SK-N-SH treated with all-trans-retinoic acid at 6 μM for 48 hours (cell line): ENCODE data around the gene LAG3.

Experiments used
- ATAC-seq: fragments of 200-7000 bp; cut with Tn5 transposase; 3 replicates; pipeline ENCODE4 v1.9.1; 2020; ENCODE audit warnings: mild to moderate bottlenecking, moderate library complexity
- ARNTL ChIP-seq: fragments of 450-650 bp; formaldehyde crosslinking; IDR thresholded peaks from 2 replicates; pipeline ENCODE4 v1.5.0; 2020; ENCODE audit warnings: low read depth, mild to moderate bottlenecking, moderate library complexity, borderline replicate concordance
- BACH2 ChIP-seq: fragments of 250-450 bp; sonication (Bioruptor Pico); IDR thresholded peaks from 2 replicates; pipeline ENCODE4 v1.9.0; 2021; ENCODE audit warnings: mild to moderate bottlenecking, borderline replicate concordance
- CREB5 ChIP-seq: fragments of 250-450 bp; sonication (Bioruptor Pico); IDR thresholded peaks from 2 replicates; pipeline ENCODE4 v1.5.1; 2020; ENCODE audit warnings: low read depth, mild to moderate bottlenecking, moderate library complexity
- CSDC2 ChIP-seq: fragments of 250-450 bp; sonication (Bioruptor Pico); IDR thresholded peaks from 2 replicates; pipeline ENCODE4 v1.5.0; 2020; ENCODE audit warnings: mild to moderate bottlenecking, moderate library complexity
- CSRNP3 ChIP-seq: fragments of 250-450 bp; sonication (Bioruptor Pico); IDR thresholded peaks from 2 replicates; pipeline ENCODE4 v1.5.1; 2021; ENCODE audit warnings: mild to moderate bottlenecking, moderate library complexity
- ESRRG ChIP-seq: fragments of 250-450 bp; sonication (Bioruptor Pico); IDR thresholded peaks from 2 replicates; pipeline ENCODE4 v1.6.1; 2021; ENCODE audit warnings: mild to moderate bottlenecking
- PATZ1 ChIP-seq: fragments of 250-450 bp; sonication (Bioruptor Pico); IDR thresholded peaks from 2 replicates; pipeline ENCODE4 v1.8.0; 2020; ENCODE audit warnings: mild to moderate bottlenecking, moderate library complexity, borderline replicate concordance
- POU6F1 ChIP-seq: fragments of 250-450 bp; sonication (Bioruptor Pico); IDR thresholded peaks from 2 replicates; pipeline ENCODE4 v1.8.0; 2021; ENCODE audit warnings: low read depth, mild to moderate bottlenecking, moderate library complexity, borderline replicate concordance
- PPARA ChIP-seq: fragments of 250-450 bp; sonication (Bioruptor Pico); IDR thresholded peaks from 2 replicates; pipeline ENCODE4 v1.5.0; 2020; ENCODE audit warnings: mild to moderate bottlenecking, borderline replicate concordance
- RARB ChIP-seq: fragments of 250-450 bp; sonication (Bioruptor Pico); IDR thresholded peaks from 2 replicates; pipeline ENCODE4 v1.8.0; 2021; ENCODE audit warnings: mild to moderate bottlenecking, moderate library complexity
- TCF4 ChIP-seq: fragments of 250-450 bp; sonication (Bioruptor Pico); IDR thresholded peaks from 2 replicates; pipeline ENCODE4 v1.8.0; 2021; ENCODE audit warnings: mild to moderate bottlenecking, moderate library complexity, borderline replicate concordance
- TOX ChIP-seq: fragments of 250-450 bp; sonication (Bioruptor Pico); IDR thresholded peaks from 2 replicates; pipeline ENCODE4 v1.8.0; 2021; ENCODE audit warnings: mild to moderate bottlenecking, moderate library complexity, borderline replicate concordance
- TSHZ2 ChIP-seq: fragments of 250-450 bp; sonication (Bioruptor Pico); IDR thresholded peaks from 2 replicates; pipeline ENCODE4 v1.5.0; 2020; ENCODE audit warnings: mild to moderate bottlenecking, moderate library complexity
- ZC3H10 ChIP-seq: fragments of 250-450 bp; sonication (Bioruptor Pico); IDR thresholded peaks from 2 replicates; pipeline ENCODE4 v1.5.1; 2021; ENCODE audit warnings: mild to moderate bottlenecking, moderate library complexity
- ZFP3 ChIP-seq: fragments of 250-450 bp; sonication (Bioruptor Pico); IDR thresholded peaks from 2 replicates; pipeline ENCODE4 v1.5.0; 2020; ENCODE audit warnings: mild to moderate bottlenecking, moderate library complexity
- ZFP30 ChIP-seq: fragments of 450-650 bp; formaldehyde crosslinking; IDR thresholded peaks from 2 replicates; pipeline ENCODE4 v1.5.0; 2022; ENCODE audit warnings: mild to moderate bottlenecking, moderate library complexity
- ZNF565 ChIP-seq: fragments of 450-650 bp; formaldehyde crosslinking; conservative IDR thresholded peaks from 2 replicates; pipeline ENCODE4 v1.5.0; 2020; ENCODE audit warnings: low read depth, mild to moderate bottlenecking, moderate library complexity
- ZNF70 ChIP-seq: fragments of 450-650 bp; formaldehyde crosslinking; IDR thresholded peaks from 2 replicates; pipeline ENCODE4 v1.5.0; 2020; ENCODE audit warnings: mild to moderate bottlenecking, moderate library complexity
- ZNF8 ChIP-seq: fragments of 450-650 bp; formaldehyde crosslinking; IDR thresholded peaks from 2 replicates; pipeline ENCODE4 v1.5.0; 2020; ENCODE audit warnings: mild to moderate bottlenecking, moderate library complexity

The LAG3 gene

GRCh38 chr12:6763380-6763779, 8.9 kb upstream of the LAG3 start:
- ATAC-seq, result no peak
- no peak for TF ChIP-seq TCF4 (CRISPR knock-in tag)
- no peak for TF ChIP-seq CSDC2
- TF ChIP-seq ZC3H10 (CRISPR knock-in tag), result no peak
- TF ChIP-seq, all 23 proteins: peak for 0

GRCh38 chr12:6764011-6764828, 8.1 kb upstream of the LAG3 start:
- ATAC-seq, result peak; percentile 85
- TF ChIP-seq PATZ1 (CRISPR knock-in tag) (peak; percentile 74; the same call in 1 of the 2 replicates), ZNF8 (CRISPR knock-in tag) (no peak), ZFP3 (CRISPR knock-in tag) (no peak), ZC3H10 (CRISPR knock-in tag) (no peak)

- TF ChIP-seq RARB (CRISPR knock-in tag) (no peak), POU6F1 (CRISPR knock-in tag) (no peak), CSDC2 (no peak)
- TF ChIP-seq, all 23 proteins: peak for 0
- ATAC-seq, result no peak
These were observed 7.2 kb upstream of the LAG3 start for GRCh38 chr12:6765048-6765633.

- TF ChIP-seq ZFP3 (CRISPR knock-in tag) (no peak), TOX (CRISPR knock-in tag) (no peak), POU6F1 (CRISPR knock-in tag) (no peak), TSHZ2 (no peak), TCF4 (CRISPR knock-in tag) (no peak), ZNF70 (no peak), ZC3H10 (CRISPR knock-in tag) (no peak), PPARA (CRISPR knock-in tag) (no peak), RARB (CRISPR knock-in tag) (no peak), PATZ1 (CRISPR knock-in tag) (no peak; the same call in 1 of the 2 replicates), CSDC2 (no peak), CREB5 (CRISPR knock-in tag) (no peak), CSRNP3 (no peak), BACH2 (CRISPR knock-in tag) (no peak), ZFP30 (CRISPR knock-in tag) (no peak), ARNTL (CRISPR knock-in tag) (no peak), ESRRG (CRISPR knock-in tag) (no peak), ZNF565 (CRISPR knock-in tag) (no peak)
- ATAC-seq, result peak; percentile 37
These were observed 6.4 kb upstream of the LAG3 start, which contains the start of gene PTMS for GRCh38 chr12:6765634-6766581. PTMS (plus strand) TSS chr12:6766363; CDS start chr12:6766706, 343 bp downstream.
